K562 (cell line): ENCODE results near the gene IFT172. TPM values are rescaled to one million over a fixed set of nuclear protein-coding genes. Genes with fewer than 3 reads are reported as not detected.

Source experiments
- E2F1 ChIP-seq: sonication (generic); formaldehyde crosslinking; IDR thresholded peaks from 2 replicates; pipeline ENCODE4 v1.8.1; 2023; ENCODE audit warnings: mild to moderate bottlenecking, missing genetic modification reagents, moderate library complexity
- E2F6 ChIP-seq, 2 experiments: IDR thresholded peaks; 2 replicates each; pipeline ENCODE4 v1.6.1; 2011; ENCODE audit warnings: borderline replicate concordance in 1 of 2, control low read depth in 1 of 2, low read depth in 1 of 2, low read length in 1 of 2, mild to moderate bottlenecking in 1 of 2, mixed read lengths in 1 of 2, moderate library complexity in 1 of 2; ENCODE audit not compliant: insufficient read depth in 1 of 2, insufficient read length in 1 of 2, poor library complexity in 1 of 2, severe bottlenecking in 1 of 2; ENCODE audit errors: extremely low read depth in 1 of 2
- ELF1 ChIP-seq: fragments of 200-800 bp; sonication (Bioruptor generic); IDR thresholded peaks from 2 replicates; pipeline ENCODE4 v1.6.1; 2016; ENCODE audit warnings: missing genetic modification characterization, missing compliant biosample characterization
- GTF2A2 ChIP-seq: IDR thresholded peaks from 2 replicates; pipeline ENCODE4 v1.6.1; 2016; ENCODE audit warnings: mild to moderate bottlenecking, missing genetic modification characterization, missing compliant biosample characterization
- RBBP5 ChIP-seq: fragments of 200-600 bp; sonication (generic); IDR thresholded peaks from 2 replicates; pipeline ENCODE4 v1.6.1; 2012; ENCODE audit warnings: borderline replicate concordance, mild to moderate bottlenecking, low read length, control low read depth, inconsistent platforms; ENCODE audit not compliant: insufficient read depth, poor library complexity, severe bottlenecking
- SUPT5H ChIP-seq: fragments of 450-650 bp; IDR thresholded peaks from 2 replicates; pipeline ENCODE4 v1.6.1; 2016
- TEAD1 ChIP-seq, 2 experiments: fragments of 450-650 bp in 1 of 2; sonication (generic) in 1 of 2; formaldehyde crosslinking; IDR thresholded peaks; 2 replicates each; pipeline versions ENCODE4 v1.4.0 to v1.8.0; 2020 to 2022; ENCODE audit warnings: mild to moderate bottlenecking in 2 of 2, missing genetic modification reagents in 1 of 2
- U2AF1 ChIP-seq: fragments of 200-400 bp; formaldehyde crosslinking; optimal IDR thresholded peaks from 2 replicates; pipeline ENCODE3; 2017; ENCODE audit warnings: mild to moderate bottlenecking, low read depth, low read length, moderate library complexity
- ZFX ChIP-seq: sonication (generic); formaldehyde crosslinking; IDR thresholded peaks from 2 replicates; pipeline ENCODE4 v1.8.0; 2022; ENCODE audit warnings: mild to moderate bottlenecking, missing genetic modification reagents, moderate library complexity
- ZNF395 ChIP-seq: fragments of 200-800 bp; sonication (Bioruptor generic); IDR thresholded peaks from 2 replicates; pipeline ENCODE4 v1.6.1; 2017; ENCODE audit warnings: missing genetic modification characterization, missing compliant biosample characterization
- polyA plus RNA-seq, 8 experiments: library from polyadenylated mRNA; depleted of rRNA in 4 of 8; stranded (reverse) in 5 of 8; unstranded in 3 of 8; fragments of >200 nt; fragmentation: Nextera tagmentation in 2 of 8; fragmentation: Illumina TruSeq in 1 of 8; extraction: Ambion mirVana in 2 of 8; extraction: Trizol in 1 of 8; gene quantifications; 2 replicates each; pipeline versions ENCODE4 v1.2.1 to v1.2.3, GENCODE V29; 2011 to 2014; ENCODE audit warnings: inconsistent platforms in 1 of 8, missing spikeins in 1 of 8
- total RNA-seq, 7 experiments: library from RNA; depleted of rRNA in 6 of 7; stranded (reverse); fragments of >200 nt in 6 of 7; fragmentation: Illumina TruSeq in 2 of 7; extraction: Trizol in 2 of 7; gene quantifications; 2 replicates each; pipeline versions ENCODE4 v1.2.1 to v1.2.3, GENCODE V29; 2011 to 2021; ENCODE audit warnings: low replicate concordance in 1 of 7
- TF ChIP-seq, protein P1 (sequence below): sonication (generic); formaldehyde crosslinking; IDR thresholded peaks from 2 replicates; pipeline ENCODE4 v1.8.1; 2023; ENCODE audit warnings: missing genetic modification reagents, mild to moderate bottlenecking, borderline replicate concordance
- TF ChIP-seq, protein P2 (sequence below): IDR thresholded peaks from 2 replicates; pipeline ENCODE4 v1.6.1; 2011; ENCODE audit not compliant: insufficient read length; ENCODE audit errors: extremely low read depth
- TF ChIP-seq, protein P3 (sequence below), 2 experiments: fragments of 250-450 bp in 1 of 2; fragments of 450-650 bp in 1 of 2; sonication (Bioruptor Pico) in 1 of 2; IDR thresholded peaks; 2 replicates each; pipeline versions ENCODE4 v1.6.1 to v1.8.0; 2016 to 2021; ENCODE audit warnings: mild to moderate bottlenecking in 2 of 2, moderate library complexity in 2 of 2, missing compliant biosample characterization in 1 of 2, missing genetic modification characterization in 1 of 2

IFT172 gene
- total and polyA plus RNA-seq, 9 of the 15 experiments (the other 6 are each of a cell fraction or from before 2014, with no cell fraction given): 5.6 to 19.1 (median 13.5) TPM

GRCh38 chr2:27409321-27410073 is 80.0 kb downstream of the IFT172 start, which contains the start of gene PPM1G (continued):
- TF ChIP-seq, protein P1, sequence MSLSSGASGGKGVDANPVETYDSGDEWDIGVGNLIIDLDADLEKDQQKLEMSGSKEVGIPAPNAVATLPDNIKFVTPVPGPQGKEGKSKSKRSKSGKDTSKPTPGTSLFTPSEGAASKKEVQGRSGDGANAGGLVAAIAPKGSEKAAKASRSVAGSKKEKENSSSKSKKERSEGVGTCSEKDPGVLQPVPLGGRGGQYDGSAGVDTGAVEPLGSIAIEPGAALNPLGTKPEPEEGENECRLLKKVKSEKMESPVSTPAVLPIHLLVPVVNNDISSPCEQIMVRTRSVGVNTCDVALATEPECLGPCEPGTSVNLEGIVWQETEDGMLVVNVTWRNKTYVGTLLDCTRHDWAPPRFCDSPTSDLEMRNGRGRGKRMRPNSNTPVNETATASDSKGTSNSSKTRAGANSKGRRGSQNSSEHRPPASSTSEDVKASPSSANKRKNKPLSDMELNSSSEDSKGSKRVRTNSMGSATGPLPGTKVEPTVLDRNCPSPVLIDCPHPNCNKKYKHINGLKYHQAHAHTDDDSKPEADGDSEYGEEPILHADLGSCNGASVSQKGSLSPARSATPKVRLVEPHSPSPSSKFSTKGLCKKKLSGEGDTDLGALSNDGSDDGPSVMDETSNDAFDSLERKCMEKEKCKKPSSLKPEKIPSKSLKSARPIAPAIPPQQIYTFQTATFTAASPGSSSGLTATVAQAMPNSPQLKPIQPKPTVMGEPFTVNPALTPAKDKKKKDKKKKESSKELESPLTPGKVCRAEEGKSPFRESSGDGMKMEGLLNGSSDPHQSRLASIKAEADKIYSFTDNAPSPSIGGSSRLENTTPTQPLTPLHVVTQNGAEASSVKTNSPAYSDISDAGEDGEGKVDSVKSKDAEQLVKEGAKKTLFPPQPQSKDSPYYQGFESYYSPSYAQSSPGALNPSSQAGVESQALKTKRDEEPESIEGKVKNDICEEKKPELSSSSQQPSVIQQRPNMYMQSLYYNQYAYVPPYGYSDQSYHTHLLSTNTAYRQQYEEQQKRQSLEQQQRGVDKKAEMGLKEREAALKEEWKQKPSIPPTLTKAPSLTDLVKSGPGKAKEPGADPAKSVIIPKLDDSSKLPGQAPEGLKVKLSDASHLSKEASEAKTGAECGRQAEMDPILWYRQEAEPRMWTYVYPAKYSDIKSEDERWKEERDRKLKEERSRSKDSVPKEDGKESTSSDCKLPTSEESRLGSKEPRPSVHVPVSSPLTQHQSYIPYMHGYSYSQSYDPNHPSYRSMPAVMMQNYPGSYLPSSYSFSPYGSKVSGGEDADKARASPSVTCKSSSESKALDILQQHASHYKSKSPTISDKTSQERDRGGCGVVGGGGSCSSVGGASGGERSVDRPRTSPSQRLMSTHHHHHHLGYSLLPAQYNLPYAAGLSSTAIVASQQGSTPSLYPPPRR (CRISPR knock-in tag): peak; percentile 70; the same call in 1 of the 2 replicates
- TF ChIP-seq, protein P2, sequence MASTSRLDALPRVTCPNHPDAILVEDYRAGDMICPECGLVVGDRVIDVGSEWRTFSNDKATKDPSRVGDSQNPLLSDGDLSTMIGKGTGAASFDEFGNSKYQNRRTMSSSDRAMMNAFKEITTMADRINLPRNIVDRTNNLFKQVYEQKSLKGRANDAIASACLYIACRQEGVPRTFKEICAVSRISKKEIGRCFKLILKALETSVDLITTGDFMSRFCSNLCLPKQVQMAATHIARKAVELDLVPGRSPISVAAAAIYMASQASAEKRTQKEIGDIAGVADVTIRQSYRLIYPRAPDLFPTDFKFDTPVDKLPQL: peak; percentile 31
- TF ChIP-seq RBBP5: peak; percentile 96
- peak; percentile 89 for TF ChIP-seq ELF1 (tag)
- TF ChIP-seq U2AF1: no peak
- peak; percentile 93 for TF ChIP-seq SUPT5H
- TF ChIP-seq E2F1 (CRISPR knock-in tag): peak; percentile 33
- 0 out of 4 replicates have a peak, but pooled peaks have one; percentile 18 to 22 for TF ChIP-seq TEAD1 (CRISPR knock-in tag; IDR thresholded peaks at IDR 0.05)
- TF ChIP-seq E2F6 (IDR thresholded peaks at IDR 0.05; ENCODE audit: borderline replicate concordance in 1 of 2, extremely low read depth in 1 of 2, insufficient read depth in 1 of 2, insufficient read length in 1 of 2, low read depth in 1 of 2, low read length in 1 of 2, poor library complexity in 1 of 2, severe bottlenecking in 1 of 2): peak; percentile 91 to 97
- TF ChIP-seq ZNF395 (CRISPR knock-in tag): peak; percentile 89
- TF ChIP-seq, protein P3, sequence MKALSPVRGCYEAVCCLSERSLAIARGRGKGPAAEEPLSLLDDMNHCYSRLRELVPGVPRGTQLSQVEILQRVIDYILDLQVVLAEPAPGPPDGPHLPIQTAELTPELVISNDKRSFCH (CRISPR knock-in tag; IDR thresholded peaks at IDR 0.05): no peak
- TF ChIP-seq, protein P3 (tag; IDR thresholded peaks at IDR 0.05): no peak
- peak; percentile 91 for TF ChIP-seq ZFX (CRISPR knock-in tag)
- 0 out of 2 replicates have a peak, but pooled peaks have one; percentile 16 for TF ChIP-seq GTF2A2
